HG03575 (cell line): ENCODE data around the gene ITPR2.
"Not testable (repeated sequence)": the region's sequence is repeated elsewhere in the genome, so short reads cannot be mapped to it uniquely, and the experiment has no call there.

Source experiments
- ATAC-seq: cut with Tn5 transposase; IDR thresholded peaks from one replicate; pipeline ENCODE4 v1.9.1; 2021; ENCODE audit not compliant: unreplicated experiment, insufficient number of reproducible peaks, low FRiP score; ENCODE audit errors: extremely low read depth

The ITPR2 gene

GRCh38 chr12:26335651-26336050 is 497.3 kb downstream of the ITPR2 start:
- ATAC-seq = no peak

- no peak for ATAC-seq
Observed at GRCh38 chr12:26334621-26335124, 498.3 kb downstream of the ITPR2 start.

GRCh38 chr12:26331960-26332359 is 501.0 kb downstream of the ITPR2 start:
- no peak for ATAC-seq

DNA sequence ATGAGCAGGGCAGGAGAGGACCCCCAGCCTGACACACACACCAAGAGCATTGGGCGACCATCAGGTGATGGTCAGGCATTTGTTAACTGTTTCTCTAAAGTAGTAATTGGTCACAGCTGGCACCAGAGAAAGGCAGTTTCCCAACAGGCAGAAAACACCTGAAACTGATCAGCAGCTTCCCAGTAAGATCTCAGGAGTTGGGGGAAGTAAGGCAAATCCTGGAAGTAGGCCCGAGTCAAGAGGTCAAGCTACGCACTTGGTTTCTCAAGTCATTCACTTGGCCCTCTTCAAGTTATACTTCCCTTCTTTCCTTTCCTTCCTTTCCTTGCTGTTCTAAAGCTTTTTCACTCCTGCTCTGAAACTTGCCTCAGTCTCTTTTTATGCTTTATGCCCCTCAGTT is 501.9 kb downstream of the ITPR2 start:
- no peak for ATAC-seq

GRCh38 chr12:26327975-26328644 is 504.9 kb downstream of the ITPR2 start:
- no peak for ATAC-seq

- no peak for ATAC-seq
Observed at GRCh38 chr12:26323673-26324072, 509.3 kb downstream of the ITPR2 start.

GRCh38 chr12:26319511-26319910 is 513.5 kb downstream of the ITPR2 start:
- no peak for ATAC-seq

DNA sequence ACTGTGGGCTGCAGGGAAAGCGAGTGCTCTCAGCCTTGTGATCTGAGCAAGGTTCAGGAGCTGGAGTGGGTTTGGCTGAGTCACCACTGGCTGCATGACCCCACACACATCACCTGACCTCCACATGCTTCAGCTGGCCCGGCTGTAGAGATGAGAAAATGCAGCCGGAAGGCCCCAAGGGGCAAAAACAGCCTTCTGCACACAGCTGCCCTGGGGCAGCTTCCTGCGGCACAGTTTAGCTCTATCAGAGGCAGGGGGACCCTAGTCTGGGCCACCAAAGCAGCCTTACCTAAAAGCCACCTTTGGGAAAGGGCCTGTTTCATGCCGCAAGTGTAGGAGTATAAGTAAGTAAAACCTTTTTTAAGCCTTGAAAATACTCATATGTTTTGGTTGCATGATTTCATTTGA is 514.3 kb downstream of the ITPR2 start:
- peak; percentile 82 for ATAC-seq

DNA sequence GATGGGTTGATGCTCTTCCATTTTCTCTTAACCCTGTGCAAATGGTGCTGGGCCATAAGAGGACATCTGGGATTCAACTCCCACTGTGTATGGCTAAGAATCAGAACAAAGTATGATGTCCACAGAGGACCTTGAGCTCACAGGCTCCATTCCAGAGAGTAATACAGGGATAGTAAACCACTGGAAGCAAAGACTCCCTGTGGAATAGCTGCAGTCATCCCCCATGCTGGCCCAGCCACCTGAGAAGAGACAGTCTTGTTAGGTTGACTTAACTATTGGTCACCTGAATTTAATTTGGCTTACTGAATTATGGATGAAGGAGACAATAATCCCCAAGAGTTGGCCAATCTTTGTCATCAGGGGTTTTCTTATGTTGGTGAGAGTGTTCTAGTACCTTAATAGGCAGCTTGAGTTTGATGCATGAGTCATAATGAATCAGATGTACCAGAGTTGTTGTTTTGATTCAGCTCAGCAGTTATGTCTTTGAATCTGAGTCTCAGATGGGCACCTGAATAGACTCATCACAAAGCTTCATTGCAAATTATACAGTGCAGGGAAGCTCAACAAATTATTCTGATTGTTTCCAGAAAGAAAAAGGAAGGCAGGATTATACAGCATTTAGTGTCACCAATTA is 514.9 kb downstream of the ITPR2 start:
- peak; percentile 40 for ATAC-seq

GRCh38 chr12:26314103-26314502 is 518.9 kb downstream of the ITPR2 start:
- not testable (repeated sequence) for ATAC-seq

DNA sequence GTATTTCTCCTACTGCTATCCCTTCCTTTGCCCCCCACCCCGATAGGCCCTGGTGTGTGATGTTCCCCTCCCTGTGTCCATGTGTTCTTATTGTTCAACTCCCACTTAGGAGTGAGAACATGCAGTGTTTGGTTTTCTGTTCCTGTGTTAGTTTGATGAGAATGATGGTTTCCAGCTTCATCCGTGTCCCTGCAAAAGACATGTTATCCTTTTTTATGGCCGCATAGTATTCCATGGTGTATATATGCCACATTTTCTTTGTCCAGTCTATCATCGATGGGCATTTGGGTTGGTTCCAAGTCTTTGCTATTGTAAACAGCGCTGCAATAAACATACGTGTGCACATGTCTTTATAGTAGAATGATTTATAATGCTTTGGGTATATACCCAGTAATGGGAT is 522.5 kb downstream of the ITPR2 start:
- ATAC-seq = not testable (repeated sequence)

DNA sequence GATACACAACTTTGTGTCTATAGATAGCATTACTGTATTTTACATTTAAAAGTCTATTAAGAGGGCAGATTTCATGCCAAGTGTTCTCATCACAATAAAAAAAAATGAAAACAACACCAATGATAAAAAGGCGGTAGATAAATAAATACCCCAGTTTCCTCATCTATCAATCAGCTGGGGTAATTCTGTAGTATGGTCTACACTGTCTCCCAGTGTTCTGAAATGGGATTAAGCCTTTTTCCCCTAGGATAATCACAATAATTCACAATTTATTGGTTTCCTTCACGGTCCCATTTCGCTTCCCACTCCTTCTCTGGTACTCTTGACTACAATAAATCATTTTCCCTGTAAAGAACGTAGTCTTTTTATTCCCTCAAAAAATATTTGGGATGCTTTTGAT is 523.4 kb downstream of the ITPR2 start:
- ATAC-seq = no peak

- no peak for ATAC-seq
Observed at GRCh38 chr12:26304273-26304672, 528.7 kb downstream of the ITPR2 start.

GRCh38 chr12:26303418-26303817 is 529.6 kb downstream of the ITPR2 start:
- ATAC-seq = no peak

DNA sequence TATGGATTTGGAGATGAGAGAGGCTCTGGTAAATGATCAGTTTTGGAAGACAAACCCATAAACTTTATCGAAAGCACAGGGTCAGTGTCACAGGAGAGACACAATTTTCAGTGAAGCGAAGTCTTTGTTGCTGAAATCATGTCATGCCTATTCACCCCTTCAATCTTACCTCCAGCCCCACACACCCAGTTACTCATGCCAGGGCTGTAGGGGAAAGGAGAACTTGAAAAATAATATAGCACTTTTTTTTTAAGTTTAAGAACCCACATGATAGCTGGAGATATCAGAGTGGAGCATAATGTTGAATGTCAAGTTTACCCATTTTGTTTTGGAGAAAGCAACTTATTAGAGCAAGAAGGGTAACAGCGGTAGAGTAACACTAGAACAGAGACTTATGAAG is 530.2 kb downstream of the ITPR2 start:
- no peak for ATAC-seq

DNA sequence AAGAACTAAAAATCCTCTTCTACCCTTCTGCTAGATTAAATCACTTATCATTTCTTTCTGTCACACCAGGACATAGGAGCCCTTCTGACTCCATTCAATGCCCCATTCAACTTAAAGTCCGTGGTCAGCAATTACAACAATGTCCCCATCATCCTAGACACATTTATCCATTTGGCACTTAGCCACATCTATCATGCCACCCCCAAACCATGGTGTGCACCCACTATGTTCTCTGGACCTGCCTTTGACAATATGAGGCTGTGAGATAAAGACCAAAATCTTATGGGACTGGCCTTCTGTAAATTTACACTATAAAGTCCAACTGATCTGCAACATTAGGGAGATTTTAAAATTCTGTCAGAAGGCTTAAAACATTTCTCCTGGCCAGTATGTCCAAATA is 533.2 kb downstream of the ITPR2 start:
- ATAC-seq = no peak

- peak; percentile 97 for ATAC-seq
Observed at GRCh38 chr12:26298785-26299621, 534.0 kb downstream of the ITPR2 start.

DNA sequence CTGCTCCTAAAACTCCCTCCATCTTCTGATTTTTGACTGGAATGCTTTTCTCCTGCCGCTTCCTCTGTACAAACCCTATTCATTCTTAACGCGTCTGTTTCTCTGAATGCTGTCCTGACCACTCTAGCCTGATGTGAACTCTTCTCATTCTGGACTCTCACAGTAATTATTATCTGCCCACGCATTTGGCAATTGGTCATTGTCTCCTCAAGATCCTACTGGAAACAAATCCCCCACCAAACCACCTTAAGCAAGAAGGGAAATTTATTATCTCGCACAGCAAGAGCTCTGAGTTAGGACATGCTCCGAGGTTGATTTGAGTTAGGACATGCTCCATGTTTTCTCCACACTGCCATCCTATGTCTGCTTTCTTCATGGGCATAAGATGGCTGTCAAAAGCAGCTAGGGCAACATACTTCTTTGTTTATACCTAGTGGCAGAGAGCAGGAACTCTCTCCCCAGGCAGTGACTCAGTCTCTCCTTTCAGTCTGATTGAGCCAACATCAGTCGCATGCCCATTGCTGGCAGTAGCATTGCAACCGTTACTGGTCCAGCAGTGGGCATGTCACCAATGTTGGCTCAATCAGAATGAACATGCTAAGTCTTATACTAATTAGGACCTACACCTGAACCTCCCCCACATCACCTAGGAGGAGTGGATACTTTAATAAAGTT is 535.5 kb downstream of the ITPR2 start:
- ATAC-seq = no peak

DNA sequence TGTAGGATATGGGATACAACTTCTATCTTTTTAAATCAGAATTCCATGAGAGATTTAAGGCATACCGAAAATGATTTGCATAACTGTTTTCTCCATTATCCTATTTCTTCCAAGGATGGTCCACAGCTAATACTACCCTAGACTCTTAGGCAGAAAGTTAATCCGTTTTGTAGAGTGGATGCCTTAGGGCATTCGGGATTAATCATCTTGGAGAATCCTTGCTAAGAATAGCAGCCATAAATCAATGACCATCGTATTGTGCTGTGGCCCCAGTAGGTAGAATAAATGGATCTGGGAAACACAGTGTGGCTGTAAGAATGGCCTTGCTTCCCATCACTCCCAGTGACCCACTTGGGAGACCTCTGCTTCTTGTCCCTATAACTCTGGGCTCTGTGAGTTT is 538.0 kb downstream of the ITPR2 start:
- ATAC-seq = no peak
